BE2C (cell line): ENCODE measurements around the gene HOXD4. TPM values are rescaled to one million over a fixed set of nuclear protein-coding genes. Genes with fewer than 3 reads are reported as not detected.

Source experiments
- DNase-seq: peaks from one replicate; pipeline ENCODE4 v3.0.0-alpha.2; 2020
- H3K27me3 ChIP-seq: fragments of 250-450 bp; sonication (Bioruptor Pico); 2 replicates; pipeline ENCODE4 v1.5.1; 2020; ENCODE audit warnings: mild to moderate bottlenecking
- H3K36me3 ChIP-seq: fragments of 250-450 bp; sonication (Bioruptor Pico); 2 replicates; pipeline ENCODE4 v1.5.1; 2020; ENCODE audit warnings: mild to moderate bottlenecking
- H3K4me1 ChIP-seq: fragments of 250-450 bp; sonication (Bioruptor Pico); 2 replicates; pipeline ENCODE4 v1.5.1; 2020
- H3K4me3 ChIP-seq: 2 replicates; pipeline ENCODE4 v1.5.1; 2011; ENCODE audit warnings: low read depth, low read length
- H3K9me3 ChIP-seq: fragments of 250-450 bp; sonication (Bioruptor Pico); 2 replicates; pipeline ENCODE4 v1.5.1; 2020
- polyA plus RNA-seq: library from polyadenylated mRNA; unstranded; fragments of >200 nt; gene quantifications from one replicate; pipeline ENCODE4 v1.2.1, GENCODE V29; 2012; ENCODE audit warnings: low read depth, missing spikeins; ENCODE audit not compliant: insufficient read length, insufficient read depth
- TF ChIP-seq, protein P1 (sequence below): IDR thresholded peaks from 2 replicates; pipeline ENCODE4 v1.5.1; 2012; ENCODE audit warnings: mild to moderate bottlenecking, low read depth, low read length

HOXD4 gene
- polyA plus RNA-seq = 3.7 TPM

DNA sequence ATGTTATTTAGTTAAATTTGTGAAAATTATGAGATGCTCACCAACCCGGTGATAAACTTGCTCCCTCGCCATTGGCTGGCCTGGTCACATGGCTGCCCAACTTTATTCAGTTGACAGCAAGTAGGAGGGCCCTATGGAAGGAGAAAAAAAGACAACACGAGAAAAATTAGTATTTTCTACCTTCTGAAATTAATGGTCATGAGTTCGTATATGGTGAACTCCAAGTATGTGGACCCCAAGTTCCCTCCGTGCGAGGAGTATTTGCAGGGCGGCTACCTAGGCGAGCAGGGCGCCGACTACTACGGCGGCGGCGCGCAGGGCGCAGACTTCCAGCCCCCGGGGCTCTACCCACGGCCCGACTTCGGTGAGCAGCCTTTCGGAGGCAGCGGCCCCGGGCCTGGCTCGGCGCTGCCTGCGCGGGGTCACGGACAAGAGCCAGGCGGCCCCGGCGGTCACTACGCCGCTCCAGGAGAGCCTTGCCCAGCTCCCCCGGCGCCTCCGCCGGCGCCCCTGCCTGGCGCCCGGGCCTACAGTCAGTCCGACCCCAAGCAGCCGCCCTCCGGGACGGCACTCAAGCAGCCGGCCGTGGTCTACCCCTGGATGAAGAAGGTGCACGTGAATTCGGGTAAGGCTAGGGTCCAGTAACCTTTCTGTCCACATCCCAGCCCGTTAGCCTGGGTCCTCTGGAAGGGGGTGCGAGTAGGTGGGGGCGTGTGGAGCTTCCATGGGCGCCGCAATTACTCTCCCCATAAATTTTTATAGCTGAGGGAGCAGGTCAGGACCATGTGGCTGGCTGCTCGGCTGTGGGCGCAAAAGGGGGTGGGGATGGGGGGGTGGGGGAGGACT, at the start of gene HOXD4:
Gene HOXD4 (plus strand): TSS at position 109 of the 846 bp plus-strand sequence. CDS start 84 bp downstream, at position 193.
- no peaks in the 10 kb centered on the region for H3K9me3 ChIP-seq
- no peak within 1 kb of the TSS for H3K4me3 ChIP-seq
- TF ChIP-seq, protein P1, sequence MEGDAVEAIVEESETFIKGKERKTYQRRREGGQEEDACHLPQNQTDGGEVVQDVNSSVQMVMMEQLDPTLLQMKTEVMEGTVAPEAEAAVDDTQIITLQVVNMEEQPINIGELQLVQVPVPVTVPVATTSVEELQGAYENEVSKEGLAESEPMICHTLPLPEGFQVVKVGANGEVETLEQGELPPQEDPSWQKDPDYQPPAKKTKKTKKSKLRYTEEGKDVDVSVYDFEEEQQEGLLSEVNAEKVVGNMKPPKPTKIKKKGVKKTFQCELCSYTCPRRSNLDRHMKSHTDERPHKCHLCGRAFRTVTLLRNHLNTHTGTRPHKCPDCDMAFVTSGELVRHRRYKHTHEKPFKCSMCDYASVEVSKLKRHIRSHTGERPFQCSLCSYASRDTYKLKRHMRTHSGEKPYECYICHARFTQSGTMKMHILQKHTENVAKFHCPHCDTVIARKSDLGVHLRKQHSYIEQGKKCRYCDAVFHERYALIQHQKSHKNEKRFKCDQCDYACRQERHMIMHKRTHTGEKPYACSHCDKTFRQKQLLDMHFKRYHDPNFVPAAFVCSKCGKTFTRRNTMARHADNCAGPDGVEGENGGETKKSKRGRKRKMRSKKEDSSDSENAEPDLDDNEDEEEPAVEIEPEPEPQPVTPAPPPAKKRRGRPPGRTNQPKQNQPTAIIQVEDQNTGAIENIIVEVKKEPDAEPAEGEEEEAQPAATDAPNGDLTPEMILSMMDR = no peak
- no peaks in the 10 kb centered on the region for H3K36me3 ChIP-seq
- H3K27me3 ChIP-seq = no peaks in the 10 kb centered on the region
- no peaks in the 10 kb centered on the region for H3K4me1 ChIP-seq
- no peak for DNase-seq

GRCh38 chr2:176101842-176102241, 49.5 kb upstream of the HOXD4 start:
- Histone ChIP-seq H3K9me3 (no peaks in the 10 kb centered on the region), H3K36me3 (no peaks in the 10 kb centered on the region), H3K4me1 (no peaks in the 10 kb centered on the region), H3K4me3 (no peak overlapping the region), H3K27me3 (peaks cover 97% of the 10 kb centered on the region)
- TF ChIP-seq, protein P1 = no peak
- DNase-seq = no peak

DNA sequence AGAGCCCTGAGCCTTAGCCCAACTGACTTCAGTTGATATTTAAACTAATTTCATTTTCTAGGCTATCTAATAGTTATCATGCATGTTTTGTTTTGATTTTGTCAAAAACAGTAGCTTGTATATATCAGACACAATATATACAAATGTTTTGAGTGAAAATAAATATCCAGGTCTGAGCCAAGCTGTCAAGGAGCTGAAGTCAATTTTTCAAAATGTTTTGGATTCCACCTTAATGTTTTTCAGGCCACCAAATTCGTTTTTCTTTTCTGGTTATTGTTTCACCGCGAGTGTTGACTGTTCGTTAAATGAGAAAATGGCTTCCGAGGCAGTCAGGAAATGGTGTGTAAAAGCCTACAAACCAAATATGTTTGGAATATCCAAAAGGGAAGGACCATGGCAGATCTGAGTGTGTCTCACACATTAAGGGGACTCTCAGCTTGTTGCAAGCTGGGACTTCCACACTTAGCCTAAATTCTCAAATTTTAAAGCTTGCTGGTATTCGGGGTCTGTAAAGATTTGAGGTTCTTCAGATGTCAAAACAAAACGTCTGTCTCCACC, 49.0 kb upstream of the HOXD4 start:
- no peak overlapping the region for H3K4me3 ChIP-seq
- no peaks in the 10 kb centered on the region for H3K9me3 ChIP-seq
- no peak for DNase-seq
- no peaks in the 10 kb centered on the region for H3K36me3 ChIP-seq
- peaks cover 97% of the 10 kb centered on the region for H3K27me3 ChIP-seq
- H3K4me1 ChIP-seq = no peaks in the 10 kb centered on the region
- TF ChIP-seq, protein P1 = no peak

DNA sequence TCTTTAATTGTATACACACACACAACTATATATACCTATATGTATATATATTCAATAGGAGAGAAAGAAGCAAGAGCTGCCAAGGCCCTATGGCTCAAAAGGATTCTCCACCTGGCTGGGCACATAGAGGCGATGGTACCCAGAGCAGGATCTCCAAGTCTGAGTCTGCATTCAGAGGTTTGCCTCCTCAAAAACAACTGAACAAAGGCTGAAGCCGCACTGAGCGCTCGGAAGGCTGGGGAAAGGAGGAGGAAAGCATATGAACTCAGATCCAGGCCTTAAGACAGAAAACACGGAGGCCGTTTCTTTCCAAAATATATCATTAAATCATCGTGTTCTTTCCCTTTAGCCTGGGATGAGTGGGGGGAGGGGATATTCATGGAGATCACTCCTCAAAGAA, 48.2 kb upstream of the HOXD4 start:
- Histone ChIP-seq H3K4me3 (no peak overlapping the region), H3K9me3 (no peaks in the 10 kb centered on the region), H3K36me3 (no peaks in the 10 kb centered on the region), H3K27me3 (peaks cover 92% of the 10 kb centered on the region), H3K4me1 (no peaks in the 10 kb centered on the region)
- TF ChIP-seq, protein P1 = no peak
- no peak for DNase-seq

- TF ChIP-seq, protein P1 = no peak
- Histone ChIP-seq H3K27me3 (peaks cover 90% of the 10 kb centered on the region), H3K4me1 (no peaks in the 10 kb centered on the region), H3K36me3 (no peaks in the 10 kb centered on the region), H3K4me3 (no peak overlapping the region), H3K9me3 (no peaks in the 10 kb centered on the region)
- no peak for DNase-seq
Measured at GRCh38 chr2:176103742-176104315, 47.5 kb upstream of the HOXD4 start.
